HuH-7 (cell line): ENCODE results near the gene KLHL29.

Experiments used
- DNase-seq: peaks from one replicate; pipeline ENCODE4 v3.0.0; 2011; ENCODE audit warnings: low spot score

KLHL29 gene

GRCh38 chr2:23423062-23423872 lies 38.3 kb downstream of the KLHL29 start:
- DNase-seq = no peak

DNA sequence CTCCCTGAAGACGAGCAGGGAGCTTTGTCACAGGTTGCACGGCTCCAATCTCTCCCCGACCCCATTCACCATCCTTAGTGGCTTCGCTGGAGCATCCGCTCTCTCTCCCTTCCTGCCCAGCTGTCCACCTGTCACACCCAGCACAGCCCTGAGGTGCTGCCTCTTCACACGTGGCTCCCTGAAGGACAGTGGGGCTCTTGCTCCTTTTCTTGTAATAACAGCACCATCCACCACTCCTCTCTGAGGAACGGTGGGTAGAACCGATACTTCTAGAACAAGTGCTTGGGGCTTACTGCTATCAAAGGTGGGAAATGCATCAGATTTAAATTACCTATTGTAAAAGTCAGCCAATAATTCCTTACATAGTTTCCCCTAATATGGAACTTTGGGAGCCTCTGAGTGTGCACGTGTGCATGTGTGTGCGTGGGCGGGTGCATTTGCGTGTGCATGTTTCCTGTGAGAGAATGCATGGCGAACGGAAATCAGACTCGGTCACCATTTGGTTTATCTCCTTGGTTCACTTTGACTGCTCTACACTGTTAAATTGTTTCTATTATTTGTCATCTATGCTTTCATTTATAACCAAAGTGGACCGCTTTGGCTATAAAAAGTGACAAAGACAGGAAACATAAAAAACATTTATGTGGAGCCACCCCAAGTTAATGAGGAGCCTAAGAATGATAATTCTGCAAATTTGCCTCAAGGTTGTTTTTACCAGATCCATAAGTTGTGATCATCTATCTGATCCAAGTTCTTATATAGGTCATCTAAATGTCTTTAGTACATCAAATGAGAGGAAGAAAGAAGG lies 39.1 kb downstream of the KLHL29 start:
- DNase-seq = no peak

GRCh38 chr2:23425338-23425871 lies 40.4 kb downstream of the KLHL29 start:
- DNase-seq = no peak

GRCh38 chr2:23425885-23426262 lies 40.9 kb downstream of the KLHL29 start:
- DNase-seq = no peak

DNA sequence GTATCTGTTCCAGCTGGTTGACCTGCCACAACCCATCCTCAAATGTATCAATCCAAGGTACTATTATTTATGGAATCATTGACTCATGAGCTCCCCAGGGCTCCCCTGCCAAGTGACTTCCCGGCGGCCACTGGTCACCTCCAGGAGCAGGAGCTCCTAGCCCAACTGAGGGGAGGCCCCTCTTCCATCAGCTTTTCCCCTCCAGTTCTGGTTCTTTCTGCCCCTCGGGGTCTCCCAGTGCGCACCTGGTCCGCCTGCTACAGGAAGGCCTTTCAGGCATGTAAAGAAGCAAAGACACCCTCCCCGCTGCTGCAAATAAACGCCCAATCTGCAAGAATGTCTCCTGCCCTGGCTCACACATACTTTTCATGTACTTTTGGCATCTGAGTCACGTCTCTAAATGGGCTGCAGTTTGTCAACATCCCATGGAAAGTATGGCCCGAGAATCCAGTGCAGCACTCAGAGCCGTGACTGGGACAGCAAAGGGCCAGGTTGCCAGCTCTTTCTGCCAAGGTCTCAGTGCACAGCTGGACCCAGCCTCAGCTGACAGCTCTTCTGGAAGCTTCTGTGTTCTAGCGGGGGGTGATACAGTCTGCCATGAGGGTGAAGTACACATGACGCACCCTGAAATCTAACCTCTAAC lies 41.4 kb downstream of the KLHL29 start:
- no peak for DNase-seq

GRCh38 chr2:23427350-23427749 lies 42.4 kb downstream of the KLHL29 start:
- no peak for DNase-seq

GRCh38 chr2:23427976-23428375 lies 43.0 kb downstream of the KLHL29 start:
- no peak for DNase-seq

GRCh38 chr2:23429036-23429435 lies 44.1 kb downstream of the KLHL29 start:
- no peak for DNase-seq

DNA sequence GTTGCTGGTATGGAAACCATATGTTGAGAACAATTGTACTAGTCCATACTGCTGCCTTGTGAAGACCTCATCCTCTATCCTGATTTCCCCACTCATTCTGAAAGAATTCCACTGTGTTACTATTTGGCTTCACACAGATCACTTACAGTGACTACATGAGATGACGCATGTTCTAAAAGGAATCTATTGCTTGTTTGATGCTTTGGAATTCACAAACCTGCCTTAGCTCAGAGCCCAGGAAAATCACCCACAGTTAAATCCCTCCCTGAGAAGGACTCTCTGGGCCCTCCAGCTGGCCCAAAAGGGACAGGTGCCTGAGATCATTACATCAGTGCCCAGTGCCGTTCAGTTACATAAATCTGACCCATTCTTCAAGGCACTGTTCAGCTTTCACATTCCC lies 45.3 kb downstream of the KLHL29 start:
- DNase-seq = no peak

GRCh38 chr2:23432531-23432930 lies 47.6 kb downstream of the KLHL29 start:
- DNase-seq = no peak

- DNase-seq = no peak
These were observed 48.3 kb downstream of the KLHL29 start for GRCh38 chr2:23433282-23433681.

DNA sequence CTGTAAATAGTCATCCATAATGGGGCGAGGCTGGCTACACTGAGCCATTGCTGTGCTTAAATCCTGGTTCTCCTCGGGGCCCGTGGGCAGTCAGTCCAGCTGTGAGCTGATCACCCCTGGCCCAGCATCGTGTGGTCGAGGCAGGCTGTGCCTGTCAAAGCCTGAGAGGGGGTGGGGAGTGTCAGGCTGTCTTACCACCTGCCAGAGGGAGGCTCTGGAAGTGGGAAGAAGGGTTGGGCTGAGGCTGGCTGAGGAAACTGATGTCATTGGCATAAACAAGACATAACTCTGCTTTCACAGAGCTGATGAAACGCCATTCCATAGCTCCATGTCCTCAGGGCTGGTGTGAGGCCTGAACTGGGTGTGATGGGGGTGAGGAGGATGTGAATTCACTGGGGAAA lies 49.7 kb downstream of the KLHL29 start:
- no peak for DNase-seq

- DNase-seq = no peak
These were observed 50.5 kb downstream of the KLHL29 start for GRCh38 chr2:23435250-23436035.

GRCh38 chr2:23436346-23437098 lies 51.5 kb downstream of the KLHL29 start:
- no peak for DNase-seq

- no peak for DNase-seq
These were observed 56.4 kb downstream of the KLHL29 start for GRCh38 chr2:23441414-23441813.

GRCh38 chr2:23445450-23445868 lies 60.5 kb downstream of the KLHL29 start:
- no peak for DNase-seq

- DNase-seq = no peak
These were observed 61.9 kb downstream of the KLHL29 start for GRCh38 chr2:23446916-23447315.

GRCh38 chr2:23447405-23447804 lies 62.4 kb downstream of the KLHL29 start:
- DNase-seq = no peak

DNA sequence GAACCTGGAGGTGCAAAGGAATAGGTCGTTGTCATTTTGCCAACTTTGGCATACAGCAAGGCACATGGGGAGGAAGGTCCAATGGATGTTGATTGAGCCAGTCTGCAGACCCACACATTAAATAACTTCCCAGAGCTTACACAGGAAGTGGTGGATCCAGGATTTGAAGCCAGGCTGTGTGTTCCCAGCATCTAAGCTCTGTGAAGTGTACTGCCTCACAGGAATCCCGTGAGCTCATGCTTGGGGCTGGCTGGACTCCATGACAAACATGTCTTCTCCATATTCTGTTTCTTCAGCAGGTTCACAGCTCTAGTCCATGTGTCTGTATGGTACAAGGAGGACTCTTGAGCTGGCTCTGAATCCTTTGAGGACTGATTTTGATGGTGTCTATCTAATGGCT lies 63.9 kb downstream of the KLHL29 start:
- no peak for DNase-seq

DNA sequence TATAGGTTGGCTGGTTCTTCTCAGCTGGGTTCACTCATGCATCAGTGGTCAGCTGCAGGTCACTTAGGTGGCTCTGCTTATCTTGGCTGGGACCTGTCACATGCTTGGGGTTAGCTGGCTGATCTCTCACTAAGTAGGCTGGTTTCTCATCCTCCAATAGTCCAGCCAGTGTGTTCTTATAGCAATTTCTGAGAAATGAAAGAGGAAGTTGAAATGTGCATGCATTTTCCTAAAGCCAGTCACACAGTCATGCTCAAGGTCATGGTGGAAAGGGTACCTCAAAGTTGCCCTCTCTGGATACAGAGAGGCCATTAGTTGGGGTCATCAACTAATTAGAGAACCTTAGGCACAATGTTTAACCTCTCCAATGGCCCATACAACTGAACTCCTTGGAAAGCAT lies 64.4 kb downstream of the KLHL29 start:
- DNase-seq = no peak

DNA sequence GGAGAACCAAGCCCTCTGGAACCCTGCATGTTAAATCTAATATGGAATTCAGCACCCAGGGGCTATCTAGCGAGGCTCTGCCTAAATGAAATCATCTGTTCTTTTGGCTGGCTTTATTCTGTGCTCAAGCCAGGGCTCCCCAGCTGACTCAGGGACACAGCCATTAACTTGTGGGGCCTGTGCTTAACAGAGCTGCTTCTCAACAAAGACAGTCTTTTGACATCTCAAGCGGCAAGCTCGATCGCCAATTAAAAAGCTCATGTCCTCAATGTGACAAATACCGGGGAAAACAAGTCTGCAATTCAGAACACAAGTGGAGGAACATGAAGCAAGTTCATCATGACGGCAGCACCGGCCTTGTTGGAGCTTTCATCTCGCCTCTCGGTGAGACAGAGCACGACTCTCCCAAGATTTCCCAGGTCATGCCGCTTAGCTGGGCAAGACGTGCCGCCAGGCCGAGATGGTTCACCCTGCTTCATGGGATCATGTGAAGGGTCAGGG lies 64.9 kb downstream of the KLHL29 start:
- DNase-seq = no peak
